ENCODE results near the gene NHSL1. TPM values are rescaled to one million over a fixed set of nuclear protein-coding genes. Genes with fewer than 3 reads are reported as not detected.

The NHSL1 gene
- total RNA-seq, 1 experiment from 2014 or later = 32.1 TPM

- BruUV-seq (replicated peaks) = no TSS peak
- Mint-ChIP-seq H3K36me3 (ENCODE audit: insufficient read depth, unreplicated experiment) (no peaks in the 10 kb centered on the region), H3K4me1 (ENCODE audit: insufficient read depth, unreplicated experiment) (no peaks in the 10 kb centered on the region), H3K27ac (ENCODE audit: low read depth, unreplicated experiment) (no peak overlapping the region), H3K9me3 (ENCODE audit: unreplicated experiment) (no peaks in the 10 kb centered on the region), H3K27me3 (ENCODE audit: insufficient read depth, unreplicated experiment) (no peaks in the 10 kb centered on the region), H3K4me3 (ENCODE audit: unreplicated experiment) (no peak overlapping the region)
- ChIA-PET CTCF (interaction anchor here (0.6 to 10.5 kb wide), 5 partner anchors 34 to 238 kb away, joined by 3 to 213 read pairs (median 4); no protein-coding TSS in a partner anchor), POLR2A (interaction anchor here (0.7 kb wide), 1 partner anchor 251 kb away, joined by 4 read pairs; no protein-coding TSS in a partner anchor)
- TF ChIP-seq, protein P1, sequence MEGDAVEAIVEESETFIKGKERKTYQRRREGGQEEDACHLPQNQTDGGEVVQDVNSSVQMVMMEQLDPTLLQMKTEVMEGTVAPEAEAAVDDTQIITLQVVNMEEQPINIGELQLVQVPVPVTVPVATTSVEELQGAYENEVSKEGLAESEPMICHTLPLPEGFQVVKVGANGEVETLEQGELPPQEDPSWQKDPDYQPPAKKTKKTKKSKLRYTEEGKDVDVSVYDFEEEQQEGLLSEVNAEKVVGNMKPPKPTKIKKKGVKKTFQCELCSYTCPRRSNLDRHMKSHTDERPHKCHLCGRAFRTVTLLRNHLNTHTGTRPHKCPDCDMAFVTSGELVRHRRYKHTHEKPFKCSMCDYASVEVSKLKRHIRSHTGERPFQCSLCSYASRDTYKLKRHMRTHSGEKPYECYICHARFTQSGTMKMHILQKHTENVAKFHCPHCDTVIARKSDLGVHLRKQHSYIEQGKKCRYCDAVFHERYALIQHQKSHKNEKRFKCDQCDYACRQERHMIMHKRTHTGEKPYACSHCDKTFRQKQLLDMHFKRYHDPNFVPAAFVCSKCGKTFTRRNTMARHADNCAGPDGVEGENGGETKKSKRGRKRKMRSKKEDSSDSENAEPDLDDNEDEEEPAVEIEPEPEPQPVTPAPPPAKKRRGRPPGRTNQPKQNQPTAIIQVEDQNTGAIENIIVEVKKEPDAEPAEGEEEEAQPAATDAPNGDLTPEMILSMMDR (IDR thresholded peaks at IDR 0.05; ENCODE audit: unreplicated experiment) = no peak
- no peak for DNase-seq (ENCODE audit: unreplicated experiment)
- intact Hi-C loops (cut with micrococcal nuclease) = no loop called here
Observed at GRCh38 chr6:138434925-138435324, 64.4 kb downstream of the NHSL1 start.

DNA sequence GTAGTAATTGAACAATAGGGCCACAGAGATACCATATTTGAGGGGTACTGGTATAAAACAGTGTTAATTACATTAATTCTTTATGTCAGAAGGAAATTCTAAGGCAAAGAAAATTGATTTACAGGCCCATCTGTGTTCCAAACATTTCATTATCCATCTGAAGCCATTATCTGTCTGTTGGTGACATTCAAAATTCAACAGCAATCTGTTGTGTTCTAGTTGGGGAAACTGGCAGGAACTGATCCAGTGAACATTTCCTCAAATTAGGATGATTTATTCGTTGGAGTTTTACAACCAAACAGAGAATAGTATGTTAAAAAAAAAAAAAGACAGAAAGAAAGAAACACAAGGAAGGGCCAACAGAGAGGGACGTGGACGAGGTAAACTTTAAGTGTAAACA lies 65.2 kb downstream of the NHSL1 start:
- Mint-ChIP-seq H3K4me1 (ENCODE audit: insufficient read depth, unreplicated experiment) (no peaks in the 10 kb centered on the region), H3K27me3 (ENCODE audit: insufficient read depth, unreplicated experiment) (no peaks in the 10 kb centered on the region), H3K9me3 (ENCODE audit: unreplicated experiment) (no peaks in the 10 kb centered on the region), H3K36me3 (ENCODE audit: insufficient read depth, unreplicated experiment) (no peaks in the 10 kb centered on the region), H3K27ac (ENCODE audit: low read depth, unreplicated experiment) (no peak overlapping the region), H3K4me3 (ENCODE audit: unreplicated experiment) (no peak overlapping the region)
- no TSS peak for BruUV-seq (replicated peaks)
- ChIA-PET POLR2A (no interaction called here), CTCF (interaction anchor here (0.6 to 10.5 kb wide), 2 partner anchors 74 to 83 kb away, joined by 3 to 213 read pairs; no protein-coding TSS in a partner anchor)
- DNase-seq (ENCODE audit: unreplicated experiment) = no peak
- TF ChIP-seq, protein P1 (IDR thresholded peaks at IDR 0.05; ENCODE audit: unreplicated experiment) = no peak
- intact Hi-C loops (cut with micrococcal nuclease) = no loop called here

DNA sequence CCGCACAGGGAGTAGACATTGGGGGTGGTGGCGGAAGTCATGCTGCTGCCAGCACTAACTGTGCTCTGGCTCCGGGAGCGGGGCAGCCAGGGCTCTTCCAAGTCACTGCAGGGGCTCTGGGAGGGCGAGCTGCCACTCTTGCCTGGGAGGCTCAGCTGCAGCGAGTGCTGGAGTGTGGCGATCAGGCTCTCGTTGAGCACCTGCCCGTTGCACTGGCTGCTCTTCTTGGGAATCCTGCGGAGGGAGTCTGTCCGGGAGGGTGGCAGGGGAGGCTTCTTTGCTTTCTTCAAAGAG lies 67.3 kb downstream of the NHSL1 start:
- Mint-ChIP-seq H3K4me3 (ENCODE audit: unreplicated experiment) (no peak overlapping the region), H3K27me3 (ENCODE audit: insufficient read depth, unreplicated experiment) (no peaks in the 10 kb centered on the region), H3K27ac (ENCODE audit: low read depth, unreplicated experiment) (no peak overlapping the region), H3K9me3 (ENCODE audit: unreplicated experiment) (no peaks in the 10 kb centered on the region), H3K36me3 (ENCODE audit: insufficient read depth, unreplicated experiment) (peaks cover 4% of the 10 kb centered on the region), H3K4me1 (ENCODE audit: insufficient read depth, unreplicated experiment) (no peaks in the 10 kb centered on the region)
- intact Hi-C loops (cut with micrococcal nuclease) = no loop called here
- no peak for DNase-seq (ENCODE audit: unreplicated experiment)
- CTCF ChIA-PET = interaction anchor here (0.7 to 10.5 kb wide), 4 partner anchors 24 to 333 kb away, joined by 3 to 213 read pairs (median 16); no protein-coding TSS in a partner anchor
- POLR2A ChIA-PET = no interaction called here
- TF ChIP-seq, protein P1 (IDR thresholded peaks at IDR 0.05; ENCODE audit: unreplicated experiment) = no peak
- no TSS peak for BruUV-seq (replicated peaks)

DNA sequence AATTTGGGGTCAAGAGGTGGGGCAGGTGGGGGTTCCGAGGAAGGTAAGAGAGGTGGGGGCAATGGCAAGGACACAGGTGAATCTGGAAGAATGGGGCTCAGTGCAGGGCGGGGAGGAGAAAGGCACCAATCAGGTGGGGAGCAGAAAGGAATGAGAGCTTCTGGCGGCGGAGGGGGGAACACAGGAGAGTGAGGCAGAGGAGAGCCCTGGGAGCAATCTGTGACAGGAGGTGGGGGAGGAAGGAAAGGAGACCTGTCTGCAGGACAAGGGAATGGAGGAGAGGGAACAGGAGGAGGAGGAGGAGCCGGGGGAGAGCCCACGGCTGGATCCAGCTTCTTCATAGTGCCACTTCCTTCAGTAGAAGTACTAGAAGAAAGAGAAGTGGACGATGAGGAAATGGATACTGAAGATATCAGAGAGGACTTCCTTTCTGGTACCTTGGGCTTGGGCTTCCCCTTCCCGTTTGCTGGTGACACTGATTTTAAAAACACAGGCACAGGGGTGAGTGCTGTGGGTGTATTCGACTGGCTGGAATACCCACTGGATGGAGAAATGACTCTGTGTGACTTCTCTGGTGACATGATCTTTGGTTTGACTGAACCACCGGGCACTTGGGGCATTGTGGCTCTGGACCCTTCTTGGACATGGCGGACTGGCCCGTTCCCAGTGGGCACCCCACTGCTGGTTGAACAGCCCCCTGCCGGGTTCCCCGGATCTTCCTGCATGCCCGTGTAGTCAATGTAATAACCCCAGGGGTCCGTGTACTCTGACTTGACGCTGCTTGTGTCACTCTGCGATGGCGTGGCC lies 67.8 kb downstream of the NHSL1 start:
- BruUV-seq (replicated peaks) = no TSS peak
- ChIA-PET CTCF (interaction anchor here (0.9 to 10.5 kb wide), 8 partner anchors 68 to 334 kb away, joined by 3 to 213 read pairs (median 24); partner anchors contain the start of gene NHSL1), POLR2A (interaction anchor here (0.7 to 3.9 kb wide), 2 partner anchors 77 to 340 kb away, joined by 4 to 24 read pairs; no protein-coding TSS in a partner anchor)
- H3K9me3 Mint-ChIP-seq (ENCODE audit: unreplicated experiment) = no peaks in the 10 kb centered on the region
- intact Hi-C loops (cut with micrococcal nuclease) = no loop called here
- H3K27ac Mint-ChIP-seq (ENCODE audit: low read depth, unreplicated experiment) = peak overlapping the region; percentile 17
- H3K36me3 Mint-ChIP-seq (ENCODE audit: insufficient read depth, unreplicated experiment) = peaks cover 6% of the 10 kb centered on the region
- TF ChIP-seq, protein P1 (IDR thresholded peaks at IDR 0.05; ENCODE audit: unreplicated experiment) = no peak
- no peak overlapping the region for H3K4me3 Mint-ChIP-seq (ENCODE audit: unreplicated experiment)
- no peaks in the 10 kb centered on the region for H3K27me3 Mint-ChIP-seq (ENCODE audit: insufficient read depth, unreplicated experiment)
- no peaks in the 10 kb centered on the region for H3K4me1 Mint-ChIP-seq (ENCODE audit: insufficient read depth, unreplicated experiment)
- no peak for DNase-seq (ENCODE audit: unreplicated experiment)
